Mesenchymal stem cell (in vitro differentiated cells and primary cell): ENCODE measurements around the gene MYL6.

Experiments used
- DNase-seq: peaks from one replicate; pipeline ENCODE4 v3.0.0-alpha.2; 2013
- H2AFZ ChIP-seq: one replicate; pipeline ENCODE4 v1.6.1; 2013; ENCODE audit warnings: low read depth, mild to moderate bottlenecking, control low read depth, inconsistent platforms, low read length, moderate library complexity
- H2AK5ac ChIP-seq: 2 replicates; pipeline ENCODE4 v1.6.1; 2013; ENCODE audit warnings: low read length, moderate library complexity, mild to moderate bottlenecking, inconsistent platforms; ENCODE audit not compliant: severe bottlenecking
- H2BK120ac ChIP-seq: one replicate; pipeline ENCODE4 v1.6.1; 2013; ENCODE audit warnings: low read depth, mild to moderate bottlenecking, inconsistent platforms, low read length, moderate library complexity
- H2BK12ac ChIP-seq, 2 experiments: one replicate each; pipeline ENCODE4 v1.6.1; 2013; ENCODE audit warnings: inconsistent platforms in 2 of 2, low read length in 2 of 2, mild to moderate bottlenecking in 2 of 2, moderate library complexity in 2 of 2, control low read depth in 1 of 2
- H2BK15ac ChIP-seq: one replicate; pipeline ENCODE4 v1.6.1; 2013; ENCODE audit warnings: mild to moderate bottlenecking, low read depth, inconsistent platforms; ENCODE audit not compliant: poor library complexity, severe bottlenecking
- H2BK5ac ChIP-seq: 2 replicates; pipeline ENCODE4 v1.6.1; 2013; ENCODE audit warnings: low read depth, mild to moderate bottlenecking, low read length, control low read depth, inconsistent platforms; ENCODE audit not compliant: poor library complexity, severe bottlenecking
- H3K14ac ChIP-seq, 2 experiments: one replicate each; pipeline ENCODE4 v1.6.1; 2013; ENCODE audit warnings: inconsistent platforms in 2 of 2, low read length in 2 of 2, control low read depth in 1 of 2, mild to moderate bottlenecking in 1 of 2, moderate library complexity in 1 of 2
- H3K18ac ChIP-seq, 2 experiments: one replicate each; pipeline ENCODE4 v1.6.1; 2013; ENCODE audit warnings: inconsistent platforms in 2 of 2, low read length in 2 of 2, control low read depth in 1 of 2, low read depth in 1 of 2, mild to moderate bottlenecking in 1 of 2
- H3K23ac ChIP-seq, 2 experiments: one replicate each; pipeline ENCODE4 v1.6.1; 2013; ENCODE audit warnings: inconsistent platforms in 2 of 2, low read length in 2 of 2, mild to moderate bottlenecking in 2 of 2, moderate library complexity in 2 of 2, control low read depth in 1 of 2
- H3K27ac ChIP-seq: 2 replicates; pipeline ENCODE4 v1.5.1; 2013; ENCODE audit warnings: mild to moderate bottlenecking, moderate library complexity, low read length, control low read depth, inconsistent platforms; ENCODE audit not compliant: poor library complexity, severe bottlenecking
- H3K27me3 ChIP-seq, 2 experiments: 2 replicates each; pipeline versions ENCODE4 v1.6.1 to v1.7.0; 2013; ENCODE audit warnings: low read length in 2 of 2, mild to moderate bottlenecking in 2 of 2, moderate library complexity in 2 of 2, control low read depth in 1 of 2, inconsistent platforms in 1 of 2; ENCODE audit not compliant: control insufficient read depth in 1 of 2, insufficient read depth in 1 of 2
- H3K36me3 ChIP-seq, 2 experiments: 2 replicates each; pipeline versions ENCODE4 v1.6.1 to v1.7.0; 2013; ENCODE audit warnings: low read length in 2 of 2, control low read depth in 1 of 2, inconsistent platforms in 1 of 2, low read depth in 1 of 2, mild to moderate bottlenecking in 1 of 2; ENCODE audit not compliant: insufficient read depth in 2 of 2, control insufficient read depth in 1 of 2
- H3K4ac ChIP-seq, 2 experiments: one replicate each; pipeline ENCODE4 v1.6.1; 2013; ENCODE audit warnings: inconsistent platforms in 2 of 2, low read length in 2 of 2, mild to moderate bottlenecking in 2 of 2, moderate library complexity in 2 of 2, control low read depth in 1 of 2, low read depth in 1 of 2
- H3K4me1 ChIP-seq: 2 replicates; pipeline ENCODE4 v1.6.1; 2013; ENCODE audit warnings: low read depth, low read length, control low read depth; ENCODE audit not compliant: control insufficient read depth, insufficient read depth
- H3K4me2 ChIP-seq: 2 replicates; pipeline ENCODE4 v1.6.1; 2013; ENCODE audit warnings: low read length, mild to moderate bottlenecking, inconsistent platforms; ENCODE audit not compliant: poor library complexity, severe bottlenecking
- H3K4me3 ChIP-seq, 2 experiments: 2 replicates each; pipeline versions ENCODE4 v1.5.1 to v1.7.0; 2013; ENCODE audit warnings: low read length in 2 of 2, mild to moderate bottlenecking in 2 of 2, control low read depth in 1 of 2, low read depth in 1 of 2; ENCODE audit not compliant: insufficient read depth in 1 of 2
- H3K79me1 ChIP-seq: replicated peaks from 2 replicates; pipeline ENCODE4 v1.6.1; 2013; ENCODE audit warnings: mild to moderate bottlenecking, control low read depth, low read length, inconsistent platforms; ENCODE audit not compliant: poor library complexity, severe bottlenecking
- H3K9ac ChIP-seq: 2 replicates; pipeline ENCODE4 v1.7.0; 2013; ENCODE audit warnings: mild to moderate bottlenecking, low read length, moderate library complexity
- H3K9me3 ChIP-seq: 2 replicates; pipeline ENCODE4 v1.7.0; 2013; ENCODE audit warnings: mild to moderate bottlenecking, low read length; ENCODE audit not compliant: control insufficient read depth
- H4K8ac ChIP-seq: one replicate; pipeline ENCODE4 v1.6.1; 2013; ENCODE audit warnings: inconsistent platforms, mild to moderate bottlenecking, low read length, moderate library complexity
- H4K91ac ChIP-seq: one replicate; pipeline ENCODE4 v1.6.1; 2013; ENCODE audit warnings: mild to moderate bottlenecking, low read length, inconsistent platforms
- WGBS: methylation state at CpG from one replicate; pipeline ENCODE4 v1.1.7; 2013; ENCODE audit warnings: mixed read lengths; 5-methylcytosine and 5-hydroxymethylcytosine counted together

MYL6 gene

GRCh38 chr12:56146492-56147460 is 11.4 kb upstream of the MYL6 start:
- 89% methylated on average over 10 of the region's 13 CpGs for WGBS
- Histone ChIP-seq H2BK5ac (no peak overlapping the region), H3K36me3 (peaks cover 29 to 35% of the 10 kb centered on the region in 2 experiments), H3K4me1 (peaks cover 2% of the 10 kb centered on the region), H2BK12ac (no peak overlapping the region), H2AFZ (no peak overlapping the region), H2BK120ac (no peak overlapping the region), H4K91ac (no peak overlapping the region), H3K9me3 (no peaks in the 10 kb centered on the region), H3K4me2 (no peak overlapping the region), H3K4ac (no peak overlapping the region), H2AK5ac (no peak overlapping the region), H3K18ac (no peak overlapping the region), H3K4me3 (no peak overlapping the region), H3K23ac (no peak overlapping the region), H3K27ac (no peak overlapping the region), H3K14ac (no peak overlapping the region), H3K9ac (no peak overlapping the region), H3K27me3 (no peaks in the 10 kb centered on the region), H3K79me1 (no peaks in the 10 kb centered on the region), H2BK15ac (no peak overlapping the region), H4K8ac (no peak overlapping the region)
- no peak for DNase-seq

GRCh38 chr12:56150563-56150962 is 7.6 kb upstream of the MYL6 start:
- Histone ChIP-seq H3K18ac (no peak overlapping the region), H4K91ac (no peak overlapping the region), H3K36me3 (peaks cover 11 to 15% of the 10 kb centered on the region in 2 experiments), H2BK120ac (no peak overlapping the region), H3K23ac (no peak overlapping the region), H3K9me3 (no peaks in the 10 kb centered on the region), H3K14ac (no peak overlapping the region), H3K4me2 (no peak overlapping the region), H2AK5ac (no peak overlapping the region), H2BK12ac (no peak overlapping the region), H3K4me1 (peaks cover 13% of the 10 kb centered on the region), H3K27me3 (no peaks in the 10 kb centered on the region), H3K27ac (no peak overlapping the region), H2AFZ (no peak overlapping the region), H2BK5ac (no peak overlapping the region), H3K9ac (no peak overlapping the region), H3K4ac (no peak overlapping the region), H3K4me3 (no peak overlapping the region), H3K79me1 (peaks cover 17% of the 10 kb centered on the region), H2BK15ac (no peak overlapping the region), H4K8ac (no peak overlapping the region)
- peak; percentile 50 for DNase-seq
- 88% methylated on average over 2 of the region's 3 CpGs for WGBS

GRCh38 chr12:56151672-56152131 is 6.5 kb upstream of the MYL6 start:
- Histone ChIP-seq H3K36me3 (peaks cover 16 to 19% of the 10 kb centered on the region in 2 experiments), H3K27ac (peak overlapping the region; percentile 80), H3K4me2 (peak overlapping the region; percentile 72), H3K4me3 (peak overlapping the region; percentile 43 to 93), H3K9me3 (no peaks in the 10 kb centered on the region), H3K18ac (peak overlapping the region in 1 of 2 experiments; percentile 28), H2BK12ac (peak overlapping the region in 1 of 2 experiments; percentile 15), H2AFZ (peak overlapping the region; percentile 49), H3K4ac (peak overlapping the region; percentile 9 to 81), H2BK5ac (no peak overlapping the region), H2AK5ac (no peak overlapping the region), H3K14ac (no peak overlapping the region), H3K9ac (peak overlapping the region; percentile 98), H3K4me1 (peaks cover 13% of the 10 kb centered on the region), H4K8ac (peak overlapping the region; percentile 4), H2BK120ac (no peak overlapping the region), H2BK15ac (no peak overlapping the region), H4K91ac (no peak overlapping the region), H3K23ac (no peak overlapping the region), H3K79me1 (peaks cover 19% of the 10 kb centered on the region), H3K27me3 (no peaks in the 10 kb centered on the region)
- DNase-seq = no peak
- WGBS = 19% methylated on average over 12 of the region's 12 CpGs

- H3K4ac ChIP-seq = peak within 1 kb of the TSS; percentile 9 to 81
- peak within 1 kb of the TSS; percentile 76 for H4K8ac ChIP-seq
- no peak within 1 kb of the TSS for H2BK5ac ChIP-seq
- no peak within 1 kb of the TSS for H2BK120ac ChIP-seq
- H3K9me3 ChIP-seq = no peaks in the 10 kb centered on the region
- peak within 1 kb of the TSS in 1 of 2 experiments; percentile 15 for H2BK12ac ChIP-seq
- H2AFZ ChIP-seq = peak within 1 kb of the TSS; percentile 49
- H3K27me3 ChIP-seq = no peaks in the 10 kb centered on the region
- peak within 1 kb of the TSS; percentile 16 to 53 for H3K23ac ChIP-seq
- H3K9ac ChIP-seq = peak within 1 kb of the TSS; percentile 98
- H3K79me1 ChIP-seq = peaks cover 19% of the 10 kb centered on the region
- H3K4me3 ChIP-seq = peak within 1 kb of the TSS; percentile 54 to 93
- H2AK5ac ChIP-seq = peak within 1 kb of the TSS; percentile 79
- H2BK15ac ChIP-seq = no peak within 1 kb of the TSS
- H3K4me2 ChIP-seq = peak within 1 kb of the TSS; percentile 91
- H3K14ac ChIP-seq = peak within 1 kb of the TSS in 1 of 2 experiments; percentile 36
- H3K27ac ChIP-seq = peak within 1 kb of the TSS; percentile 80
- peaks cover 16 to 19% of the 10 kb centered on the region in 2 experiments for H3K36me3 ChIP-seq
- peak within 1 kb of the TSS; percentile 53 to 64 for H3K18ac ChIP-seq
- WGBS = 2% methylated on average over 33 of the region's 37 CpGs
- DNase-seq = peak; percentile 94
- peaks cover 13% of the 10 kb centered on the region for H3K4me1 ChIP-seq
- peak within 1 kb of the TSS; percentile 70 for H4K91ac ChIP-seq
Observed at GRCh38 chr12:56152132-56152755, 5.9 kb upstream of the MYL6 start, which contains the start of gene MYL6B. Gene MYL6B, plus strand, starts transcription at chr12:56152587. Its CDS starts 1,332 bp downstream, at chr12:56153919.
